OCI-LY7 (cell line): ENCODE data around the gene SH3RF1. TPM values are rescaled to one million over a fixed set of nuclear protein-coding genes. Genes with fewer than 3 reads are reported as not detected.

Experiments used
- BruUV-seq: library from RNA; stranded (reverse); fragments of 400-500 nt; replicated peaks from 2 replicates; lab custom pipeline; 2021; lab: Mats Ljungman, UMichigan
- CTCF ChIA-PET: fragments of 300-600 bp; sonication (Branson Sonifier 250); formaldehyde crosslinking; loops from one replicate; lab custom pipeline; 2022; ENCODE audit warnings: antibody characterized with exemption; ENCODE audit not compliant: unreplicated experiment; lab: Charles Lee
- POLR2A ChIA-PET: fragments of 300-600 bp; sonication (Branson Sonifier 250); formaldehyde crosslinking; loops from one replicate; lab custom pipeline; 2022; ENCODE audit warnings: antibody characterized with exemption; lab: Charles Lee
- DNase-seq: peaks from one replicate; pipeline ENCODE4 v3.0.0-alpha.2; 2015; ENCODE audit warnings: low spot score
- H2AFZ ChIP-seq: fragments of 200-600 bp; sonication (generic), shearing (Covaris generic); 2 replicates; pipeline ENCODE4 v1.6.1; 2014; ENCODE audit warnings: mild to moderate bottlenecking, antibody characterized with exemption, low read length, moderate library complexity
- H3K27ac ChIP-seq: fragments of 200-600 bp; sonication (generic); 2 replicates; pipeline ENCODE4 v1.5.1; 2014; ENCODE audit warnings: mixed run types, low read depth, mild to moderate bottlenecking, moderate library complexity, low read length, inconsistent platforms; ENCODE audit not compliant: poor library complexity, severe bottlenecking
- H3K36me3 ChIP-seq: fragments of 200-600 bp; sonication (generic); 2 replicates; pipeline ENCODE4 v1.6.1; 2014; ENCODE audit warnings: mild to moderate bottlenecking, antibody characterized with exemption, low read length, moderate library complexity, mixed read lengths; ENCODE audit not compliant: insufficient read depth
- H3K4me1 ChIP-seq: fragments of 200-600 bp; sonication (generic); 2 replicates; pipeline ENCODE4 v1.5.1; 2014; ENCODE audit warnings: mild to moderate bottlenecking, low read length; ENCODE audit not compliant: insufficient read depth, poor library complexity, severe bottlenecking
- H3K4me2 ChIP-seq: fragments of 200-600 bp; sonication (generic); 2 replicates; pipeline ENCODE4 v1.6.1; 2014; ENCODE audit warnings: mild to moderate bottlenecking, low read length
- H3K4me3 ChIP-seq: fragments of 200-600 bp; sonication (generic); 2 replicates; pipeline ENCODE4 v1.5.1; 2014; ENCODE audit warnings: mild to moderate bottlenecking, low read depth, low read length; ENCODE audit not compliant: poor library complexity, severe bottlenecking
- H3K79me2 ChIP-seq: fragments of 200-600 bp; sonication (generic); 2 replicates; pipeline ENCODE4 v1.6.1; 2016; ENCODE audit warnings: low read depth, mild to moderate bottlenecking, low read length, moderate library complexity, mixed read lengths; ENCODE audit not compliant: insufficient read depth
- H3K9me2 ChIP-seq: fragments of 200-600 bp; sonication (generic); 2 replicates; pipeline ENCODE4 v1.6.1; 2016; ENCODE audit warnings: mild to moderate bottlenecking, low read length, mixed read lengths; ENCODE audit not compliant: insufficient read depth
- H3K9me3 ChIP-seq: fragments of 200-600 bp; sonication (generic); 2 replicates; pipeline ENCODE4 v1.6.1; 2014; ENCODE audit warnings: mild to moderate bottlenecking, mixed run types, low read length, mixed read lengths
- H4K20me1 ChIP-seq: fragments of 200-600 bp; sonication (generic); 2 replicates; pipeline ENCODE4 v1.6.1; 2014; ENCODE audit warnings: mild to moderate bottlenecking, antibody characterized with exemption, low read length, moderate library complexity, mixed read lengths; ENCODE audit not compliant: insufficient read depth
- CTCF ChIP-seq: fragments of 200-600 bp; sonication (generic); conservative IDR thresholded peaks from 2 replicates; pipeline ENCODE4 v1.5.1; 2014; ENCODE audit warnings: mild to moderate bottlenecking, antibody characterized with exemption, low read length, moderate library complexity, mixed read lengths
- EZH2phosphoT487 ChIP-seq: fragments of 200-600 bp; sonication (generic); IDR thresholded peaks from 2 replicates; pipeline ENCODE4 v1.6.1; 2018; ENCODE audit warnings: low read depth, borderline replicate concordance, mild to moderate bottlenecking, mixed run types, antibody characterized with exemption, low read length, moderate library complexity, mixed read lengths
- intact Hi-C: fragments of 100-400 bp; cut with micrococcal nuclease; formaldehyde crosslinking; loops from one replicate; pipeline ENCODE4 v1.10.0; 2022; ENCODE audit not compliant: unreplicated experiment
- total RNA-seq, 2 experiments: library from RNA; depleted of rRNA in 1 of 2; stranded (reverse); fragments of >200 nt in 1 of 2; shearing (Covaris generic) in 1 of 2; gene quantifications; 2 replicates each; pipeline ENCODE4 v1.2.3, GENCODE V29; 2014 to 2022

SH3RF1 gene
- total RNA-seq, 2 experiments from 2014 or later: not detected

GRCh38 chr4:169258141-169258540 lies 12.6 kb downstream of the SH3RF1 start:
- no peaks in the 10 kb centered on the region for H3K9me2 ChIP-seq
- intact Hi-C loops: no loop called here
- DNase-seq: no peak
- no peak overlapping the region for H3K27ac ChIP-seq
- H3K36me3 ChIP-seq: no peaks in the 10 kb centered on the region
- H4K20me1 ChIP-seq: no peaks in the 10 kb centered on the region
- H3K4me2 ChIP-seq: no peak overlapping the region
- H3K4me1 ChIP-seq: no peaks in the 10 kb centered on the region
- BruUV-seq: no TSS peak
- POLR2A ChIA-PET: no interaction called here
- H3K79me2 ChIP-seq: no peaks in the 10 kb centered on the region
- H2AFZ ChIP-seq: no peak overlapping the region
- TF ChIP-seq CTCF: no peak
- TF ChIP-seq EZH2phosphoT487: no peak
- CTCF ChIA-PET: no interaction called here
- no peak overlapping the region for H3K4me3 ChIP-seq
- no peaks in the 10 kb centered on the region for H3K9me3 ChIP-seq

GRCh38 chr4:169256856-169257761 lies 13.6 kb downstream of the SH3RF1 start:
- intact Hi-C loops: no loop called here
- Histone ChIP-seq H3K9me2 (no peaks in the 10 kb centered on the region), H4K20me1 (no peaks in the 10 kb centered on the region), H3K36me3 (no peaks in the 10 kb centered on the region), H3K4me2 (no peak overlapping the region), H3K79me2 (no peaks in the 10 kb centered on the region), H2AFZ (no peak overlapping the region), H3K4me1 (no peaks in the 10 kb centered on the region), H3K9me3 (no peaks in the 10 kb centered on the region), H3K4me3 (no peak overlapping the region), H3K27ac (no peak overlapping the region)
- BruUV-seq: no TSS peak
- ChIA-PET POLR2A (no interaction called here), CTCF (no interaction called here)
- TF ChIP-seq CTCF: no peak
- no peak for TF ChIP-seq EZH2phosphoT487
- no peak for DNase-seq

- Histone ChIP-seq H3K4me1 (no peaks in the 10 kb centered on the region), H3K4me2 (no peak overlapping the region), H3K36me3 (no peaks in the 10 kb centered on the region), H2AFZ (no peak overlapping the region), H3K9me3 (no peaks in the 10 kb centered on the region), H3K4me3 (no peak overlapping the region), H3K27ac (no peak overlapping the region), H3K9me2 (no peaks in the 10 kb centered on the region), H4K20me1 (no peaks in the 10 kb centered on the region), H3K79me2 (no peaks in the 10 kb centered on the region)
- TF ChIP-seq CTCF (no peak), EZH2phosphoT487 (no peak)
- POLR2A ChIA-PET: no interaction called here
- CTCF ChIA-PET: no interaction called here
- intact Hi-C loops: no loop called here
- no peak for DNase-seq
- no TSS peak for BruUV-seq
Measured at GRCh38 chr4:169256101-169256612, 14.6 kb downstream of the SH3RF1 start.
